ENCODE results near the gene CRTC1.

CRTC1 gene

GRCh38 chr19:18696023-18696422, 12.5 kb downstream of the CRTC1 start:
- Histone ChIP-seq H3K36me3 (ENCODE audit: control insufficient read depth, insufficient read depth, low read length) (no peaks in the 10 kb centered on the region), H3K4me3 (ENCODE audit: low read depth, low read length) (no peak overlapping the region), H3K79me2 (peaks cover 33% of the 10 kb centered on the region), H3K27ac (no peak overlapping the region), H3K9ac (no peak overlapping the region), H3K4me2 (ENCODE audit: low read length) (no peak overlapping the region), H3K9me3 (ENCODE audit: control insufficient read depth, low read length) (no peaks in the 10 kb centered on the region), H2AFZ (no peak overlapping the region), H3K4me1 (peaks cover 5% of the 10 kb centered on the region), H3K27me3 (ENCODE audit: control insufficient read depth, insufficient read depth, low read length) (no peaks in the 10 kb centered on the region)
- TF ChIP-seq CTCF (IDR thresholded peaks at IDR 0.05) = no peak

- Histone ChIP-seq H3K9ac (no peak overlapping the region), H3K27me3 (ENCODE audit: control insufficient read depth, insufficient read depth, low read length) (no peaks in the 10 kb centered on the region), H3K9me3 (ENCODE audit: control insufficient read depth, low read length) (no peaks in the 10 kb centered on the region), H2AFZ (no peak overlapping the region), H3K4me2 (ENCODE audit: low read length) (no peak overlapping the region), H3K4me1 (peaks cover 10% of the 10 kb centered on the region), H3K27ac (no peak overlapping the region), H3K79me2 (peaks cover 28% of the 10 kb centered on the region), H3K4me3 (ENCODE audit: low read depth, low read length) (no peak overlapping the region), H3K36me3 (ENCODE audit: control insufficient read depth, insufficient read depth, low read length) (no peaks in the 10 kb centered on the region)
- TF ChIP-seq CTCF (IDR thresholded peaks at IDR 0.05) = no peak
These were observed 14.2 kb downstream of the CRTC1 start for GRCh38 chr19:18697680-18698079.

GRCh38 chr19:18698321-18699167, 15.1 kb downstream of the CRTC1 start:
- H3K27ac ChIP-seq = no peak overlapping the region
- no peaks in the 10 kb centered on the region for H3K27me3 ChIP-seq (ENCODE audit: control insufficient read depth, insufficient read depth, low read length)
- no peak overlapping the region for H3K4me3 ChIP-seq (ENCODE audit: low read depth, low read length)
- H3K9ac ChIP-seq = no peak overlapping the region
- no peak overlapping the region for H3K4me2 ChIP-seq (ENCODE audit: low read length)
- peaks cover 10% of the 10 kb centered on the region for H3K4me1 ChIP-seq
- no peaks in the 10 kb centered on the region for H3K36me3 ChIP-seq (ENCODE audit: control insufficient read depth, insufficient read depth, low read length)
- no peaks in the 10 kb centered on the region for H3K9me3 ChIP-seq (ENCODE audit: control insufficient read depth, low read length)
- H2AFZ ChIP-seq = no peak overlapping the region
- peaks cover 28% of the 10 kb centered on the region for H3K79me2 ChIP-seq
- no peak for TF ChIP-seq CTCF (IDR thresholded peaks at IDR 0.05)

GRCh38 chr19:18699403-18700054, 16.0 kb downstream of the CRTC1 start:
- Histone ChIP-seq H3K36me3 (ENCODE audit: control insufficient read depth, insufficient read depth, low read length) (no peaks in the 10 kb centered on the region), H3K4me3 (ENCODE audit: low read depth, low read length) (no peak overlapping the region), H3K4me1 (peaks cover 10% of the 10 kb centered on the region), H3K4me2 (ENCODE audit: low read length) (no peak overlapping the region), H2AFZ (no peak overlapping the region), H3K79me2 (peaks cover 25% of the 10 kb centered on the region), H3K9me3 (ENCODE audit: control insufficient read depth, low read length) (no peaks in the 10 kb centered on the region), H3K27me3 (ENCODE audit: control insufficient read depth, insufficient read depth, low read length) (no peaks in the 10 kb centered on the region), H3K9ac (no peak overlapping the region), H3K27ac (no peak overlapping the region)
- TF ChIP-seq CTCF (IDR thresholded peaks at IDR 0.05) = no peak
